GM12891 (cell line): ENCODE data around the gene TXNDC15.
"Not testable (repeated sequence)": the region's sequence is repeated elsewhere in the genome, so short reads cannot be mapped to it uniquely, and the experiment has no call there.

Experiments
- DNase-seq: peaks from one replicate; pipeline ENCODE4 v3.0.0; 2011; ENCODE audit warnings: low spot score; ENCODE audit not compliant: insufficient read length
- FAIRE-seq: peaks from 2 replicates; lab custom pipeline; 2011; peaks lifted over from hg19 to GRCh38; lab: Jason Lieb, UNC
- PAX5 ChIP-seq: IDR thresholded peaks from 2 replicates; pipeline ENCODE4 v1.6.1; 2011; ENCODE audit warnings: low read length, moderate library complexity, mild to moderate bottlenecking; ENCODE audit not compliant: insufficient read depth, severe bottlenecking
- POLR2A ChIP-seq: IDR thresholded peaks from 2 replicates; pipeline ENCODE4 v1.6.1; 2011; ENCODE audit warnings: low read depth, low read length, control low read depth
- POLR2AphosphoS5 ChIP-seq: IDR thresholded peaks from 2 replicates; pipeline ENCODE4 v1.6.1; 2011; ENCODE audit warnings: low read depth, low read length, control low read depth
- POU2F2 ChIP-seq: IDR thresholded peaks from 2 replicates; pipeline ENCODE4 v1.6.1; 2011; ENCODE audit warnings: low read depth, mild to moderate bottlenecking, control low read depth, low read length, moderate library complexity
- SPI1 ChIP-seq: IDR thresholded peaks from 2 replicates; pipeline ENCODE4 v1.6.1; 2011; ENCODE audit warnings: low read depth, low read length, control low read depth
- TAF1 ChIP-seq: IDR thresholded peaks from 2 replicates; pipeline ENCODE4 v1.6.1; 2011; ENCODE audit warnings: low read depth, low read length, control low read depth

Gene TXNDC15

GRCh38 chr5:134874831-134875655, 872 bp downstream of the TXNDC15 start:
- DNase-seq (no peak), FAIRE-seq (peak; percentile 73)
- TF ChIP-seq POLR2A (no peak), SPI1 (no peak), POU2F2 (no peak), POLR2AphosphoS5 (no peak), PAX5 (no peak), TAF1 (no peak)

GRCh38 chr5:134877159-134877558, 3.0 kb downstream of the TXNDC15 start:
- peak; percentile 40 for DNase-seq
- TF ChIP-seq SPI1 (no peak), PAX5 (no peak), POLR2A (no peak), TAF1 (no peak), POLR2AphosphoS5 (no peak), POU2F2 (no peak)
- FAIRE-seq: peak; percentile 50

GRCh38 chr5:134878403-134878802, 4.2 kb downstream of the TXNDC15 start:
- DNase-seq (no peak), FAIRE-seq (no peak)
- no peak for TF ChIP-seq POLR2A
- TF ChIP-seq TAF1: no peak
- no peak for TF ChIP-seq PAX5
- no peak for TF ChIP-seq POLR2AphosphoS5
- no peak for TF ChIP-seq POU2F2
- no peak for TF ChIP-seq SPI1

DNA sequence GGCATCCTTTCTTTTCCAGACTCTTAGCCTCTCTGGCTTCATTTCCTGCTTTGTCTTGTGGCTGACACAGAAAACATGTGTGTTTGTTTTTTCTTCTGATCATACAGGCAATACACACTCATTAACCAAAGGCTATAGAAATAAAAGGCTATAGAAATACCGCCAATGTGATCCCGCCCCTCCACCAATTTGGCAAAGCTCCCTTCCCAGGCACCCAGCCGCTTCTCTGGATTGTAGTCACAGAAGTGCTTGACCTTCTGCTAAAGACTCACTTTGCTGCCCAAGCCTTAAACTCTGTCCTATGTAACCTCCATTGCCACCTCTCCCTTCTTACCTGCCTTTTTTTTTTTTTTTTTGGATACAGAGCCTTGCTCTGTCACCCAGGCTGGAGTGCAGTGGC, 5.3 kb downstream of the TXNDC15 start:
- DNase-seq (no peak), FAIRE-seq (no peak)
- TF ChIP-seq SPI1 (no peak), PAX5 (no peak), POU2F2 (no peak), POLR2AphosphoS5 (no peak), TAF1 (no peak), POLR2A (no peak)

DNA sequence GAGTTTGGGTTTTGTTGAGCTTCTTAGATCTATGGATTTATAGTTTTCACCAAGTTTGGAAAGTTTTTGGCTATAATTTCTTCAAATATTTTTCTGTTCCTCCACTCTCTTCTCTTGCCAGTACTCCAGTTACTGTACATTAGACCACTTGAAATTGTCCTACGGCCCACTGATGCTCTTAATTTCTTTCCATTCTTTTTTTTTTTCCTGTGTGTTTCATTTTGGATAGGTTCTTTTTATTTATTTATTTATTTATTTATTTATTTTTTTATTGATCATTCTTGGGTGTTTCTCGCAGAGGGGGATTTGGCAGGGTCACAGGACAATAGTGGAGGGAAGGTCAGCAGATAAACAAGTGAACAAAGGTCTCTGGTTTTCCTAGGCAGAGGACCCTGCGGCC, 6.8 kb downstream of the TXNDC15 start:
- not testable (repeated sequence) for FAIRE-seq

DNA sequence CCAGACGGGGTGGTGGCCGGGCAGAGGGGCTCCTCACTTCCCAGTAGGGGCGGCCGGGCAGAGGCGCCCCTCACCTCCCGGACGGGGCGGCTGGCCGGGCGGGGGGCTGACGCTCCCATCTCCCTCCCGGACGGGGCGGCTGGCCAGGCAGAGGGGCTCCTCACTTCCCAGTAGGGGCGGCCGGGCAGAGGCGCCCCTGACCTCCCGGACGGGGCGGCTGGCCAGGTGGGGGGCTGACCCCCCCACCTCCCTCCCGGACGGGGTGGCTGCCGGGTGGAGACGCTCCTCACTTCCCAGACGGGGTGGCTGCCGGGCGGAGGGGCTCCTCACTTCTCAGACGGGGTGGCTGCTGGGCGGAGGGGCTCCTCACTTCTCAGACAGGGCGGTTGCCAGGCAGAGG, 7.5 kb downstream of the TXNDC15 start:
- FAIRE-seq, DNase-seq: not testable (repeated sequence)

More for the DNA sequence above, 6.8 kb downstream of the TXNDC15 start:
- not testable (repeated sequence) for DNase-seq

- FAIRE-seq (no peak), DNase-seq (no peak)
- TF ChIP-seq TAF1 (no peak), POU2F2 (no peak), SPI1 (no peak), PAX5 (no peak), POLR2A (no peak), POLR2AphosphoS5 (no peak)
Observed at GRCh38 chr5:134887593-134888159, 13.5 kb downstream of the TXNDC15 start.

GRCh38 chr5:134889335-134889734, 15.2 kb downstream of the TXNDC15 start:
- no peak for DNase-seq
- no peak for FAIRE-seq
- TF ChIP-seq TAF1 (no peak), PAX5 (no peak), POLR2AphosphoS5 (no peak), SPI1 (no peak), POLR2A (no peak), POU2F2 (no peak)

- FAIRE-seq: no peak
- DNase-seq: no peak
- TF ChIP-seq TAF1 (no peak), PAX5 (no peak), SPI1 (no peak), POLR2A (no peak), POU2F2 (no peak), POLR2AphosphoS5 (no peak)
Observed at GRCh38 chr5:134891473-134891872, 17.3 kb downstream of the TXNDC15 start.

DNA sequence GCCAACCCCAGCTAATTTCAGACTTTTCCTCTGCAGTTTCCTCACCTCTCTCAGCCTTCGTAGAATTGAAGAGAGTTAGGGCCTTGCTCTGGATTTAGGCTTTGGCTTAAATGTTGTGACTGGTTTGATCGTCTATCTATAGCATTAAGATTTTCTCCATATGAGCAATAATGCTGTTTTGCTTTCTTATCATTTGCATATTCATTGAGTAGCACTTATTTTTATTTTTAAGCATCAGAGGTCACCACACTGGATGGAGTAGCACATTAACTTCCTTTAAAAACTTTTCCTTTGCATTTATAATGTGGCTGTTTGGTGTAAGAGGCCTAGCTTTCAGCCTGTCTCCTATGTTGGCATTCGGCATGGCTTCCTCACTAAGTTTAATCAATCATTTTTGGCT, 18.1 kb downstream of the TXNDC15 start:
- no peak for DNase-seq
- no peak for FAIRE-seq
- no peak for TF ChIP-seq POLR2AphosphoS5
- peak; percentile 85 for TF ChIP-seq POU2F2
- no peak for TF ChIP-seq POLR2A

- TF ChIP-seq POLR2AphosphoS5 (no peak), POU2F2 (no peak), TAF1 (no peak), PAX5 (no peak), POLR2A (no peak), SPI1 (no peak)
- DNase-seq: no peak
- FAIRE-seq: no peak
Observed at GRCh38 chr5:134892926-134893325, 18.8 kb downstream of the TXNDC15 start.
